Measurements from ENCODE around the gene FAM3D.
A peak's percentile ranks its signal among the peaks of the same experiment; 100 is the strongest.

FAM3D gene

DNA sequence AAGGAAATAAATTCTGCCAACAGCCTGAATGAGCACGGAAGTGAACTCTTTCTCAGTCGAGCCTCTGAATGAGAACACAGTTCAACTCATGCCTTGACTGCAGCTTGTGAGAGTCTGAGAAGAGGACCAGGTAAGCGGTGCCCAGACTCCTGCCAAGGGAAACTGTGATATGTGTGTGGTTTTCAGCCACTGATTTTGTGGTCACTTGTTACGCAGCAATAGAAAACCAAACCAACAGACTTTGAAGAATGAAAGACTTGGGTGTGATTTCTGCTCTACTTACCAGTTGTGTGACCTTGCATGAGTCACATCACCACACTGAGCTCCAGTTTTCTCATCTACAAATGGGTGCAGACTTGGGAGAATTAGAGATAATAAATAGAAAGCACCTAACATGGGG is 58.8 kb downstream of the FAM3D start:
- peak; percentile 15 for FAIRE-seq

DNA sequence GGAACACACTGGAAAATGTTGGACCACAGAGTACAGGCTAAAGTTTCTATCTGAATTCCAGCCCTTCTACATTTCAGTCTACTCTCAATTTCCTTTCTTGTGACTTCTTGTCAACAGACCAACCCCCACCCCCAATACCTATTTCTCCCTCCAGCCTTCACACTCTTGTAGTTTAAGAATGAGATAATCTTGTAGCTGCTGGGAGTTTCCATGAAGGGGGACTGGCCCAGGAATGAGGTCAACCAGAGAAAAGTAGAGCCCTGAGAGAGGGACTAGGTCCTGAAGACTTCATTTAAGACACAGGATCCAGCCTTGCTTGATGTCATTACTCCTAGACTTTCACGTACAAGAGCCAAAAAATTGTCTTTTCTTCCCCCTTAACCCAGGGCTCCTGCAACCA is 59.9 kb downstream of the FAM3D start:
- FAIRE-seq: no peak
- DNase-seq (ENCODE audit: extremely low spot score, insufficient read length, low read depth): no peak

More for the DNA sequence above, 58.8 kb downstream of the FAM3D start:
- DNase-seq (ENCODE audit: extremely low spot score, insufficient read length, low read depth): no peak

DNA sequence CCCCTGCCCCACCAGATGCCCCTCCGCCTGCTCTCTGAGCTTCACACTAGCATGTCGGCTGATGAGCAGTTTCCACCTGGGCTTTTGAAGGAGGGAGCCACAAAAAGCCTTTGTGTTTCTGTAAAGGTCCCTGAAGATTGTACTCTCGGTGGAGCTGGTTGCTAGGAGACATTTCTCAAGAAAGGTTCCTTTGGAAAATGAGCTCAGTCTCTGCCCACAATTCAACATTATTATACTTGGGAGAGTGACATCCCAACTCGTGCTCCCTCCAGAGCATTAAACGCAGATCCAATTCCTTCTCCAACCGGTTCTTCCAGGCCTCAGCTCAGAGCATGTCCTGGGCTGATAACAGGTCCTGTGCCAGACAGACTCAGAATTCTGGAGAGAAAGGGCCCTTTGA is 62.5 kb downstream of the FAM3D start:
- FAIRE-seq (no peak), DNase-seq (ENCODE audit: extremely low spot score, insufficient read length, low read depth) (no peak)

DNA sequence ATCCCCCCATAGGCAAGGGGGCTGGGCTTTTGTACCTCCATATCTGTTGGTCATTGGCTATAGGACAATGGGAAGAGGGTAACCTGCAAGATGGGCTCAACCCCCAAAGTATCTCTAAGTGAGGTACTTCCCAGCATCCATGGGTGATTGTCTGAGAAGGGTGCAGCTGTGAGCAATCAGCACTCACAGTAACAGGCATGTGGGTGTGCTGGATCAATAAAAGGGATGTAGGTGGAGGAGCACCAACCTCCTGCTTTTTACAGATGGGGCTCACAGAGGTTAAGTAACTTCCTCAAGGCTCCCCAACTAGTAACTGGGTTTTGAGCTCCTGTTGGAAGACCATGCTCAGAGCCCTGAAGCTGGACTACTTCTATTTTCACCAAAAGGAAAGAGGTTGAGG is 63.0 kb downstream of the FAM3D start:
- FAIRE-seq (no peak), DNase-seq (ENCODE audit: extremely low spot score, insufficient read length, low read depth) (no peak)

DNA sequence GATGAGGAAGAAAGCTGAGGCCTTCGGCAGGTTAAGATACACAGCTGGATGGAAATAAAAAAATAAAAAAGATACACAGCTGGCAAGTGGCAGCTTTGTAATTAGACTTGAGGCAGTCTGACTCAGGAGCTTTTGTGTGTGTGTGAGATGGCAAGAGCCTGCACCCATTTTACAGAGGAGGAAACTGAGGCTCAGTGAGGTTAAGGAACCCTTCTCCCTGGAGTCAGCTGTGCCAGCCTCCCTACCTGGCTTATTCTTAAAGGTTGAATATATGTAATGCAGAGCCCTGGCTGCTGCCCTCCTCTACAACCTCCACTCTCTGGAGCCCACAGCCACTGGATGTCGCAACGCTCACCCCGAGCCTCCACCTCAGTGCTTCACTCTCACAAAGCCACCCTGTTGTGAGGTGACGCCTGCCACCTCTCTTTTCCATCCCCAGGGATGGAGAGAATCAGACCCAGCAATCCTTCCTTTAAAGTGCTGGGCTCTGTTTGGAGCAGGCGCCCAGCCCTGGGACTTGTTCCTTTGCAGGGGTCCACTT is 68.7 kb downstream of the FAM3D start:
- DNase-seq (ENCODE audit: extremely low spot score, insufficient read length, low read depth) (no peak), FAIRE-seq (no peak)

DNA sequence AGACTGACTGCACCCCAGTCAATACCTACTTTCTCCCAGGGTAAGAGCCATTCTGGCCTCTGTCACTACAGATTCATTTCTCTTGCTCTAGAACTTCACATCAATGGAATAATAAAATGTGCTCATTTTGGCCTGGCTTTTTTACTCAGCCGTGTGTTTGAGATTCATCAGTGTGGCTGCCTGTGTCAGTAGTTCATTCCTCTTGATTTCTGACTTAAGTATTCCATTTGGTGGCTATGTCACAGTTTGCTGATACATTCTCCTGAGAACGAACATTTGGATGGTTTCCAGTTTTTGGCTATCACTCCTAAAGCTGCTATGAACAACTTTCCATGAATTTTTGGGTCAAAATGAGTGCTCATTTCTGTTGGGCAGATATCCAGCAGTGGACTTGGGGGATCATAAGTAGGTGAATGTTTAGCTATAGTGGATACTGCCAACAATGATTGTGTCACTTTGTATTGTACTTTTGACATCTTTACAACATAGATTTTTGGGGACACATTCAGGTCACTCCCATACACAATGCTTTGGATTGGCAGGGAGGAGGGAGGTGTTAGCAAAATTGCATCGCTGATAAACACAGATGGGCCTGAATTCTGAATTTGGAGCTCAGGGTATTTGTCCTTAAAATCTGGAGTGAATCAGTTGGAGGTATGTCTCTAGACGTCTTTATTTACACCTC is 69.6 kb downstream of the FAM3D start:
- no peak for DNase-seq (ENCODE audit: extremely low spot score, insufficient read length, low read depth)
- no peak for FAIRE-seq

DNA sequence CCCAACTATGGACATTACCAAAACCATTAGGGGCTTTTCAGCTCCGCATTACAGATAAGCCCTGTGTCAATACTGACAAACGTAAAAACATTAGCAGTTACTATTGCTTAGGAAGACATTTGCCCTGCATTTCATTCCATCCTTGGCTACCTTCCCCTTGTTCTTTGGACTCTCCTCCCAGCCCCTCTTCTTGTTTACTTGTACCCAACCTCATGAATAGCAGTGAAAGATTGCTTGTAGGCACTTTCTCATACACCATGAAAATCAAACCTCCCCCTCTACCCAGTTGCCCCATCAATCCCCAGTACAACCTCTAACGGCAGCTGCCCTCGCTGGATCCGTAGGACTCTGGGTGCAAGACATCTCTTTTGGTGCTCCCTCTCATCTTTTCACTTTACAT is 72.5 kb downstream of the FAM3D start:
- FAIRE-seq (no peak), DNase-seq (ENCODE audit: extremely low spot score, insufficient read length, low read depth) (no peak)

DNA sequence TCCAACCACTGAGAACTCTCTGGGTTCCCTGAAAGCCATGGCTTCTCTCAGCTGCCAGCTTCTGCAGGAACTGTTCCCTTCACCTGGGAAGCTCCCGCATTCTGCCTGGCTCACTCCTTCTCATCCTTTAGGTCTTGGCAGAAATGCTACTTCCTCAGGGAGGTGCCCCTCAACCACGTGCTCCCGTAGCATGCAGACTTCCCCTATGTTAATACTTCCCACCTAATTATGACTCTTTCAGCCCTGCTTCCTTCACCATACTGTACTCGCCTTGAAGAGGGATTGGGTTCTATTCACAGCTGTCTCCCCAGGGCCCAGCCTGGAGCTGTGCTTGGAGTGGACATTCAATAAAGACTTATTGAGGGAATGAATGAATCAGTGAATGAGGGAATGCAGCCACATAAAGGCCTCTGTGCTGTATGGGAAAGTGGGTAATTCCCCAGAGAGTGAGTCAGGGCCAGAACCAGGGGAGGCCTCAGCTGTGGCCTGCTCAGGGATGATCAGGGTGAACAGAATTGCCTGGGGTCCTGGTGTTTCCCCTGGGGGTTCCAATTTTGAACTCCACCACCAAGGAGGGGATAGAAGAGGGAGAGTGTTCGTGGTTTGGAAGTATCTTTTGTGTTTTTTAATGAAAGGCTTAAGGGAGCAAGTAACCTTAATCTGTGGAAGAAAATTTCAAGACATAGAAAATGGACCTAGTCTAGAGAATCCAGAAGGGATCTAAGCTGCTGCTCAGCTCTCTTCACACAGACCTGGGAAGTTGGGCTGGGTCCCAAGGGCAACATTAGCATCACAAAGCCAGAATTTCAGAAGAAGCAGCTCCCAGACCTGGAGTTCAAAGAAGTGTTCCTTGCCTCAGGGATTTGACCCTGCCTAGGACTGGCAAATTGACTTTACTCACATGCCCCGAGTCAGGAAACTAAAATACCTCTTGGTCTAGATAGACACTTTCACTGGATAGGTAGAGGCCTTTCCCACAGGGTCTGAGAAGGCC is 74.8 kb downstream of the FAM3D start:
- no peak for FAIRE-seq
- no peak for DNase-seq (ENCODE audit: extremely low spot score, insufficient read length, low read depth)

DNA sequence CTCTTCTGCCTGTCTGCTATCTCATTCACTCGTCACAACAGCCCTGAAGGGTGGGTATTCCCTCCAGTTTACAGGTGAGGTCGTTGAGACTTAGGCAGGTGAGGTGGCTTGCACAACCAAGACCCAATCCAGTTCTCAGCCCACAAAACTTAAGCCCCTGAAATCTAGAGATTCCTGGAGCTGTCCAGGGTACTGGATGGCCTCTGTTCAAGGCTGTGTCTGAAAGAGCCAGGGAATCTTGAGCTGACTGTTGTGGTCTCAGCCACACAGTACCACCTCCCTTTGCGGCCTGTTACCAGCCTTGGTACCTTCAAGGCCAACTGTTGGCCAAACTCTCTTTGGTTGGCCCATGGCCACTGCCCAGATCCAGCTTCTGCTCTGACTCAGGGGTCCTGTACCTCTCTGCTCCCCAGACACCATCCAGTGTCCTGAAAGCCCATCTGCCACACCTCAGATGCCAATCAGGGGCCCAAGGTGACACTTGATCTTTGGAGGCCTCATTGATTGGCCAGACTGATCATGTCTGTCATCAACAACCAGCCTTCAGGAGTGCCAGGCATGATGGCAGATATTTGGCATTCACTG is 78.5 kb downstream of the FAM3D start:
- FAIRE-seq (no peak), DNase-seq (ENCODE audit: extremely low spot score, insufficient read length, low read depth) (no peak)

DNA sequence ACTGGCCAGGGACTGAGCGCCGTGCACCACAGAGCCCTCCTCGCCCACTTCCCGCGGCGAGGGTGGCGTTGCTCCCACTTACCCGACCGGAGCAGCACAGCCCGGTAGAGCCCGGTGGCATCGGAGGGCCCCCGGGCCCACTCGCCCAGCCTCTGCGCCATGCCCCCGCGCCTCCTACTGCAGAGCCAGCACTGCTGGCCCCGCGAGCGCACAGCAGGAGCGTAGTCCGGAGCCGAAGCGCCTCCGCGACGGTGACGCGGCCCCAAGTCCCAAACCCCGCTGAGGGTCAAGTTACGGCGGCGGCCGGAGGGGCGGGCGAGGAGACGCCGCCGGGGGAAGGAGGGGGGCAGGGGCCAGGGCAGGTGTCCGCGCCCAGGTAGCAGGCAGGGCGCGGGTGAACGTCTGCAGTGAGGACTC is 79.8 kb downstream of the FAM3D start:
- FAIRE-seq: no peak
- no peak for DNase-seq (ENCODE audit: extremely low spot score, insufficient read length, low read depth)

DNA sequence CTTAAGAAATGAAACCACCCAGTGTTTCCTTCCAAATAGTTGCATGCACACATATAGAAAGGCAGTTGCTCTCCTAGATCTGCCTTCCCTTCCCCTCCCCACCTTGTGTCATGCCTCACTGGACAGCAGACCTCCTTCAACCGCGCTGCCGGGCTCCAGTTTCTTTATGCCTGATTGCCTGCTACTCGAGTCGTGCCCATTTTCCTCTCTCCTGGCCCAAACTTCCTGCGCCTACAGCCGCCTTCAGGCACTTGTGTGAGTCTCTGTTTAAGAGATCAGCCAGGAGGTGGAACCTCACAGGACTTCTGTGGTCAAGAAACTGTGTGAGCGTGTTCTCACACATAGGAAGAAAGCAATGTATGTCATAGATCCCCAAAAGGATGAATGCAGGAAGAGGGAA is 80.6 kb downstream of the FAM3D start:
- no peak for FAIRE-seq
- DNase-seq (ENCODE audit: extremely low spot score, insufficient read length, low read depth): no peak

DNA sequence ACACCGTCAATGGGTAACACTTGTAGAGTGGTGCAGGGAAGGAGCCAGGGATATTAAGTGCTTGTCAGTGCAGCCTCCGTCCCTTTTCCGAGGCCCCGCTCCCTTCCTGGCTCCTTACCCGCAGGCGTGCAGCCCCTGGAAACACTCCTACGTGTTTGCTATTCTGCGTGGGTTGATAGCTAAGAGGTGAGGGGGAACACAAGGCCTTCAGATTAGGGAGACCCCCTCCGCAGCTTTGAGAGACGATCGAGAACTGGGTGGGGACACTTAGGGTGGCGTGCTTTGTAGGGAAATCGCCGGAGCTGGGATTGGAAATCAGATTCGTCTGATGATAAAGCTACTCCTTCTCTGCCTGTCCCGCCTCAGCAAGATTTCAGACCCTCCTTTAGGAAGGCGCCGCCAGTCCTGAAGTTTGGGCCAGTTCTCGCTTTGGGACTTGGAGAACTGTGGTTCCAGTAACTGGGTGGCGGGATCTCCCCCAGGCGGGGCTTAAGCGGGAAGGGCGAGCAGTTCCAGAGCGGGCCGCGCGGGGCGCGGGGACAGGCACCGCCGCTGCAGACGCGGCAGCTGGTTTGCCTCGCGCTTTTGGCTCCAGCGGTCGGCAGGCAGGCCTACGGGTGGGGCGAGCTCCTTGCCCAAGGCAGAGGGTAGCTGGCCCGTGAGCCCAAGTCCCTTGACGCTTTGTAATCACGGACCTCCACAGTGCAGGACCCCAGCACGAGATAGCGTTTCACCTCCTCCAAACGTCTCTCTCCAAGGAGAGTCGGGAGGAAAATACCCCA is 81.4 kb downstream of the FAM3D start:
- FAIRE-seq (peak; percentile 21), DNase-seq (ENCODE audit: extremely low spot score, insufficient read length, low read depth) (peak; percentile 43)

DNA sequence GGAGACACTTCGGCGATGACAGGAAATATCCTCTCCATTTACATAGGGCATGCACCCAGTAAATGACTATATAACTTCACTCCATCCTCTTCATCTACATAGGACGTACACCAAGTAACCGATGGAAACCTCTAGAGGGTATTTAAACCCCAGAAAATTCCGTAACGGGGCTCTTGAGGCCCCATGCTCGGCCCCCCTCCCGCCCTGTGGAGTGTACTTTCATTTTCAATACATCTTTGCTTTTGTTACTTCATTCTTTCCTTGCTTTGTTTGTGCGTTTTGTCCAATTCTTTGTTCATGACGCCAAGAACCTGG is 81.9 kb downstream of the FAM3D start:
- no peak for DNase-seq (ENCODE audit: extremely low spot score, insufficient read length, low read depth)
- FAIRE-seq: no peak

All from GM18507 (cell line).